ENCODE measurements around the gene GBP7. TPM values are rescaled to one million over a fixed set of nuclear protein-coding genes. Genes with fewer than 3 reads are reported as not detected.

The GBP7 gene
- polyA plus RNA-seq, 3 donors, result not detected

DNA sequence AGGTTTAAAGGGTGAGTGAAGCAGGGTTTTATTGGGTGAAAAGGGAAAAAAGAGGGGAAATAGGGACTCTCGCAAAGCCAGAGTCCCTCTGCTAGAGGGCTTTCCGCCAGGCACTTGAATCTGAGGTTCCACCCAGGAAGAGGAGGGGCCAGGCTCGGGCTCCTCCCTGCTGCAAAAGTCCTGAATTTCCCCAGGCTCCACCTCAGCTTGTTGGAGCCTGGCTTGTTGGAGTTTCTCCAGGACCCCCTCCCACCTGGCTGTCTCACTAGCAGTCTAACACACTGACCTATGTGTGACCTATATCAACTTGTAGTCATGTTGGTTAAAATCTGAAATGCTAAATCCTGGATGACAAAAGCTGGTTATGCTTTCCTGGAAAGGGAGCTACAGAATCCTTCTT is 75.4 kb downstream of the GBP7 start:
- H3K9me3 ChIP-seq (replicated peaks in 1 of 2; ENCODE audit: control insufficient read depth in 1 of 2, insufficient read depth in 1 of 2, low read length in 2 of 2), result peaks cover 3 to 11% of the 10 kb centered on the region in 2 donors
- H3K4me3 ChIP-seq (replicated peaks in 1 of 3; ENCODE audit: low read depth in 2 of 3, low read length in 3 of 3), result no peak overlapping the region
- H3K4me3 Mint-ChIP-seq, result no peak overlapping the region
- no peak overlapping the region for H3K9ac ChIP-seq (ENCODE audit: insufficient read depth, low read length, poor library complexity, severe bottlenecking)
- H2AFZ ChIP-seq (ENCODE audit: insufficient read depth, low read depth, low read length, poor library complexity, severe bottlenecking), result no peak overlapping the region
- no peaks in the 10 kb centered on the region for H4K20me1 ChIP-seq (ENCODE audit: insufficient read depth, low read length)
- WGBS (ENCODE audit: insufficient coverage), result 97% methylated on average over 3 of the region's 3 CpGs
- no peak for TF ChIP-seq CTCF (IDR thresholded peaks at IDR 0.05)
- intact Hi-C loops (cut with micrococcal nuclease), result no loop called here
- H3K27me3 ChIP-seq (ENCODE audit: control insufficient read depth in 2 of 2, insufficient read depth in 2 of 2, low read length in 2 of 2), result no peaks in the 10 kb centered on the region
- peaks cover 7 to 17% of the 10 kb centered on the region in 2 donors for H3K36me3 ChIP-seq (replicated peaks in 1 of 2; ENCODE audit: control insufficient read depth in 1 of 2, insufficient read depth in 2 of 2, low read length in 2 of 2)
- H3K27me3 Mint-ChIP-seq (ENCODE audit: low read depth in 3 of 3), result peaks cover 0 to 4% (median 0%) of the 10 kb centered on the region in 3 donors
- no peak for DNase-seq
- no peak overlapping the region for H3K4me2 ChIP-seq (replicated peaks; ENCODE audit: extremely low read depth, low read length, poor library complexity, severe bottlenecking)
- H3K79me2 ChIP-seq (ENCODE audit: insufficient read depth, low read length), result no peaks in the 10 kb centered on the region
- peaks cover 9 to 24% (median 15%) of the 10 kb centered on the region in 7 donors for H3K9me3 Mint-ChIP-seq
- no peak overlapping the region for H3K27ac ChIP-seq (ENCODE audit: low read depth in 1 of 2, low read length in 2 of 2)
- peaks cover 7 to 15% of the 10 kb centered on the region in 2 donors for H3K36me3 Mint-ChIP-seq
- no peak overlapping the region for H3K27ac Mint-ChIP-seq
- H3K4me1 Mint-ChIP-seq, result no peaks in the 10 kb centered on the region
- H3K4me1 ChIP-seq (ENCODE audit: control insufficient read depth in 1 of 2, insufficient read depth in 2 of 2, low read length in 2 of 2), result no peaks in the 10 kb centered on the region

GRCh38 chr1:89098857-89099256 is 76.9 kb downstream of the GBP7 start:
- Mint-ChIP-seq H3K4me3 (no peak overlapping the region), H3K27me3 (ENCODE audit: low read depth in 3 of 3) (peaks cover 0 to 4% (median 0%) of the 10 kb centered on the region in 3 donors), H3K27ac (peak overlapping the region in 1 of 7 donors; percentile 18), H3K4me1 (no peaks in the 10 kb centered on the region), H3K36me3 (peaks cover 0 to under 1% of the 10 kb centered on the region in 2 donors), H3K9me3 (peaks cover 8 to 19% (median 9%) of the 10 kb centered on the region in 7 donors)
- H3K79me2 ChIP-seq (ENCODE audit: insufficient read depth, low read length), result no peaks in the 10 kb centered on the region
- intact Hi-C loops (cut with micrococcal nuclease), result no loop called here
- DNase-seq, result peak in 1 of 3 donors; percentile 36
- H3K4me3 ChIP-seq (replicated peaks in 1 of 3; ENCODE audit: low read depth in 2 of 3, low read length in 3 of 3), result no peak overlapping the region
- peaks cover 3 to 5% of the 10 kb centered on the region in 2 donors for H3K9me3 ChIP-seq (replicated peaks in 1 of 2; ENCODE audit: control insufficient read depth in 1 of 2, insufficient read depth in 1 of 2, low read length in 2 of 2)
- WGBS (ENCODE audit: insufficient coverage), result 29% methylated on average over 2 of the region's 3 CpGs
- H3K27me3 ChIP-seq (ENCODE audit: control insufficient read depth in 2 of 2, insufficient read depth in 2 of 2, low read length in 2 of 2), result no peaks in the 10 kb centered on the region
- H3K4me2 ChIP-seq (replicated peaks; ENCODE audit: extremely low read depth, low read length, poor library complexity, severe bottlenecking), result no peak overlapping the region
- H3K4me1 ChIP-seq (ENCODE audit: control insufficient read depth in 1 of 2, insufficient read depth in 2 of 2, low read length in 2 of 2), result no peaks in the 10 kb centered on the region
- no peak overlapping the region for H3K9ac ChIP-seq (ENCODE audit: insufficient read depth, low read length, poor library complexity, severe bottlenecking)
- H3K36me3 ChIP-seq (replicated peaks in 1 of 2; ENCODE audit: control insufficient read depth in 1 of 2, insufficient read depth in 2 of 2, low read length in 2 of 2), result peaks cover 0 to 1% of the 10 kb centered on the region in 2 donors
- H2AFZ ChIP-seq (ENCODE audit: insufficient read depth, low read depth, low read length, poor library complexity, severe bottlenecking), result no peak overlapping the region
- H3K27ac ChIP-seq (ENCODE audit: low read depth in 1 of 2, low read length in 2 of 2), result no peak overlapping the region
- TF ChIP-seq CTCF (IDR thresholded peaks at IDR 0.05), result no peak
- no peaks in the 10 kb centered on the region for H4K20me1 ChIP-seq (ENCODE audit: insufficient read depth, low read length)
